ENCODE measurements around the gene TFDP3. TPM values are rescaled to one million over a fixed set of nuclear protein-coding genes. Genes with fewer than 3 reads are reported as not detected.

The TFDP3 gene
- total RNA-seq, 2 experiments from 2014 or later, result not detected

- Mint-ChIP-seq H3K4me3 (no peak overlapping the region), H3K27me3 (no peaks in the 10 kb centered on the region), H3K27ac (no peak overlapping the region), H3K9me3 (no peaks in the 10 kb centered on the region), H3K4me1 (no peaks in the 10 kb centered on the region), H3K36me3 (no peaks in the 10 kb centered on the region)
- no peak for DNase-seq
Observed at GRCh38 chrX:133214301-133214700, 3.9 kb downstream of the TFDP3 start.

DNA sequence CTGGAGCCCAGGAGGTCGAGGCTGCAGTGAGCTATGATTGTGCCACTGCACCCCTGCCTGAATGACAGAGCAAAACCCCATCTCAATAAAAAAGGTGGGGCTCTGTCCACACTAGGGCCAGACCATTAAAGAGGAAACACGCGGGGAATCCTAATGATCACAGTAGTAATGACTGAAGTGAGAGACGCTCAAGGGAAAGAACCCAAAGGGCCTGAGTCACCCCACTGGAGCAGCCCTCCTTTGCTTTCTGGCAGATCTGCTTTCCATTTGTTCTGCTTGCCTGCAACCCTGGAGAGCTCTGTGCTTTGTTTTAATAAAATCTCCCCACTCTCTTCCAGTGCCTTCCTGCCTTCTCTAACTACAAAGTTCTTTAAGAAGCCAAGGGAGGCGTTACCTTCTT is 5.0 kb downstream of the TFDP3 start:
- Mint-ChIP-seq H3K4me1 (no peaks in the 10 kb centered on the region), H3K36me3 (no peaks in the 10 kb centered on the region), H3K27me3 (no peaks in the 10 kb centered on the region), H3K9me3 (no peaks in the 10 kb centered on the region), H3K4me3 (no peak overlapping the region), H3K27ac (no peak overlapping the region)
- no peak for DNase-seq

GRCh38 chrX:133207751-133208150 is 10.4 kb downstream of the TFDP3 start:
- no peaks in the 10 kb centered on the region for H3K4me1 Mint-ChIP-seq

DNA sequence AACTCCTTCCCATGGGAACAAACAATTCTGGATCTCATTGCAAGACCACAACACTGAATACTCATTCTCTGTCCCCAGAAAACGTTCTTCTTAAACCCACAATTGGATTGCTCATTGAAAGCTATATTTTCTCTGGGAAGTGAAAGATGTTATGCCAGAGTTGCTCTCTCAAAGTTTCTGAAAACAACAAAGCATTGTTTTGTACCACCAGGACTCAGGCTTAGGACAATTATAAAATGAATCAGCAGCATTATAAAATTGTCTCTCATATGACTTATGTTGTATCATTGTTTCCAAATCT is 26.5 kb downstream of the TFDP3 start:
- Mint-ChIP-seq H3K4me3 (no peak overlapping the region), H3K36me3 (no peaks in the 10 kb centered on the region), H3K27ac (no peak overlapping the region), H3K4me1 (no peaks in the 10 kb centered on the region), H3K9me3 (no peaks in the 10 kb centered on the region), H3K27me3 (no peaks in the 10 kb centered on the region)
- DNase-seq, result no peak

More at GRCh38 chrX:133207751-133208150, 10.4 kb downstream of the TFDP3 start:
- Mint-ChIP-seq H3K4me3 (no peak overlapping the region), H3K9me3 (no peaks in the 10 kb centered on the region), H3K36me3 (no peaks in the 10 kb centered on the region), H3K27ac (no peak overlapping the region), H3K27me3 (no peaks in the 10 kb centered on the region)
- DNase-seq, result no peak

DNA sequence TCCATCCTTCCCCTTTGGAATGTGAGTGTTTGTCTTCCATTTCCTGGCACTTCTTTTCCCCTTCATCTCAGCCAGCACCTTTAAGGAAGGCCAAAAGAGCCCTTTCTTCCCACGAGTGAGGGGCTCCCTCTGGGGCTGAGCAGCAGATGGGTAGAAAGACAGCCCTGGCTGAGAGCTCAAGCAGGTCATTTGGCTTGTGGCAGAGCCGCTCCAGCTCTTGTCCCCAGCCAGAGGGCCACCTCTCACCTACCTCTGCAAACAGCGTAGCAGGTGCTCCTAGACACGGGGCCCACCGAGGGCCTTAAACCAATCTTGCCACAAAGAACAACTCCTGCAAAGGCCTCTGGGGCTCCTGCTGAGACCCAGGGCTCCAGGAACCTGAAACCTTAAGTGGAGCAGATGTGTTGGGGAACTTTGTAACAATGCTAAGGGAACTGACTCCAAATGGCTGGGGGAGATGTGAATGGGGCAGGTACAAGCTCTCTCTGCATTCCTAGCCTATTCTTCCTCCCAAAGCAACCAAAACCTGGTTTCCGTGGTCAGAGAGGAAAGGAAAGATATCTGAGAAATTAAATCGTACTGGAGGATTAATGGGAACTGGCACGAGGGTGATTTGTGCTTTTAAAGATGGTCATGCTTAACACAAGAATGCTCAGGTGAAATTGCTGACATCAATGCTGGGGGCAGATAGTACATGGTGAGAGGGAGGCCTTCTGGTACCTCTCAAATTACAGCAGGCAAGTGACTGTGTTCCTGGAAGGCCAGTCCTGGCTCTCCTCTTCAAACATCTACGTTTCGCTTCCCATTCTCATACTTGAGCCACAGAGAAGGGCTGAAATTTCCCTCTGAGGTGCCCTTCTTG is 27.0 kb downstream of the TFDP3 start:
- H3K9me3 Mint-ChIP-seq, result no peaks in the 10 kb centered on the region
- H3K4me1 Mint-ChIP-seq, result no peaks in the 10 kb centered on the region
- H3K36me3 Mint-ChIP-seq, result no peaks in the 10 kb centered on the region
- H3K27me3 Mint-ChIP-seq, result no peaks in the 10 kb centered on the region
- H3K4me3 Mint-ChIP-seq, result no peak overlapping the region
- H3K27ac Mint-ChIP-seq, result no peak overlapping the region
- no peak for DNase-seq

DNA sequence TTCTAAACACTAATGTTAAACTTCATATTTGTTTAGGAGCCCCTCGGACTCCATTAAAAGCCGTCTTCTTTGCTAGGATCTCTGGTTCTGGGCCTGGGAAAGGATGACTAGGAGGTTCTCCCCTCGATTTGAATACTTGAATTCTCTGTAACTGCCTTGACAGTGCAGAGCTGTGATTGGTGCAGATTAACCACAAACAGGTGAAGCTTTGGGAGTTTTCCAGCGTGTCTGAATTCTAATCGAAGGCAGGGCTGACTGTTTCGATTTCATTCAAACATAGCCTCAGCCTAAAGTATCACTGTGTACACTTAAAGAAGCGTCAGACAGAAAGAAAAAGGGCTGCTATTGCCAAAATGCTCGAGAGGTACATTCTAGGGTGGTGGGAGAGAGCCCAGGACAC is 29.0 kb downstream of the TFDP3 start:
- H3K36me3 Mint-ChIP-seq, result no peaks in the 10 kb centered on the region
- no peak overlapping the region for H3K4me3 Mint-ChIP-seq
- no peak for DNase-seq
- no peaks in the 10 kb centered on the region for H3K4me1 Mint-ChIP-seq
- no peaks in the 10 kb centered on the region for H3K9me3 Mint-ChIP-seq
- H3K27me3 Mint-ChIP-seq, result no peaks in the 10 kb centered on the region
- H3K27ac Mint-ChIP-seq, result no peak overlapping the region

DNA sequence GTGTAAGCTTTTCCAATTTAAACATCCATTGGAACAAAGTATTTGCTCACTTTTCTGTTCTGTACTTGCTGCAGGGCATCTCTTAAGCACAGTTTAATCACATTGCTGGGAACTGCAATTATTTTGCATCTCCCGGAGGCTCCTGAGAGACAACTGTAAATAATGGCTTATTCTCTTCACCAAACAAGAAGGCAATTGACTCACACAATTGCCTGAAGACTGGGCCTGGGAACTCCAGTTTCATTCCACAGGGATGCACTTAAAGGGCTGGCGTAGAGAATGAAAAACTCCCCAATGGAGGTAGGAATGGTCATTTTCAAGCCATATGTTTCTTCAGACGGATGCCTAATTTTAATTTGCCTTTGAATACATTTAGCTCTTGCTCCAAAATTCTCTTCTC is 29.5 kb downstream of the TFDP3 start:
- Mint-ChIP-seq H3K4me1 (no peaks in the 10 kb centered on the region), H3K9me3 (no peaks in the 10 kb centered on the region), H3K27ac (no peak overlapping the region), H3K4me3 (no peak overlapping the region), H3K36me3 (no peaks in the 10 kb centered on the region), H3K27me3 (no peaks in the 10 kb centered on the region)
- DNase-seq, result no peak

- DNase-seq, result no peak
- Mint-ChIP-seq H3K36me3 (no peaks in the 10 kb centered on the region), H3K9me3 (no peaks in the 10 kb centered on the region), H3K4me1 (no peaks in the 10 kb centered on the region), H3K4me3 (no peak overlapping the region), H3K27me3 (no peaks in the 10 kb centered on the region), H3K27ac (no peak overlapping the region)
Observed at GRCh38 chrX:133185938-133186337, 32.2 kb downstream of the TFDP3 start.

DNA sequence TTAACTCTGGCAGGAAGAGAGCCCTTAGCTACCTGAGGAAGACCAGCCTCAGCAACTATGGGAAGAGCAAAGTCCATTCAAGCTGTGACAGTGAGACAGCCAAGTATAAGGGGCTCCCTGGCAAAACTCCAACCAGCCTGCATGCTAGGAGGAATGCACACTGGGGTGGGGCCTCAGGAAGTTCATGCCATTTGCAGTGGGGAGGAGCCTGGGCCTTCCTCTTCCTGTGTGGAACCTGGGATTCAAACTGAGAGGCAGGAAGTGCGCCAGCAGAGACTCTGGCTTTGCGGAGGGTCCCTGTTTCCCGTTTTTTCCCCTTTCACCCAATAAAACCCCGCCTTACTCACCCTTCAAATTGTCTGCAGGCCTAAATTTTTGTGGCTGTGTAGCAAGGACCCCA is 33.0 kb downstream of the TFDP3 start:
- no peak for DNase-seq
- no peak overlapping the region for H3K4me3 Mint-ChIP-seq
- H3K36me3 Mint-ChIP-seq, result no peaks in the 10 kb centered on the region
- no peaks in the 10 kb centered on the region for H3K9me3 Mint-ChIP-seq
- H3K27me3 Mint-ChIP-seq, result no peaks in the 10 kb centered on the region
- no peaks in the 10 kb centered on the region for H3K4me1 Mint-ChIP-seq
- H3K27ac Mint-ChIP-seq, result no peak overlapping the region

GRCh38 chrX:133183806-133184205 is 34.3 kb downstream of the TFDP3 start:
- Mint-ChIP-seq H3K36me3 (no peaks in the 10 kb centered on the region), H3K9me3 (no peaks in the 10 kb centered on the region), H3K4me1 (no peaks in the 10 kb centered on the region), H3K27ac (no peak overlapping the region), H3K27me3 (no peaks in the 10 kb centered on the region), H3K4me3 (no peak overlapping the region)
- DNase-seq, result no peak

GRCh38 chrX:133179500-133179899 is 38.7 kb downstream of the TFDP3 start:
- H3K27me3 Mint-ChIP-seq, result no peaks in the 10 kb centered on the region
- H3K4me1 Mint-ChIP-seq, result no peaks in the 10 kb centered on the region
- no peak overlapping the region for H3K4me3 Mint-ChIP-seq

GRCh38 chrX:133177202-133177601 is 41.0 kb downstream of the TFDP3 start:
- Mint-ChIP-seq H3K9me3 (no peaks in the 10 kb centered on the region), H3K36me3 (no peaks in the 10 kb centered on the region), H3K4me3 (no peak overlapping the region), H3K4me1 (no peaks in the 10 kb centered on the region), H3K27me3 (no peaks in the 10 kb centered on the region), H3K27ac (no peak overlapping the region)
- DNase-seq, result no peak

More at GRCh38 chrX:133179500-133179899, 38.7 kb downstream of the TFDP3 start:
- Mint-ChIP-seq H3K9me3 (no peaks in the 10 kb centered on the region), H3K36me3 (no peaks in the 10 kb centered on the region), H3K27ac (no peak overlapping the region)
- no peak for DNase-seq

- no peaks in the 10 kb centered on the region for H3K27me3 Mint-ChIP-seq
- H3K9me3 Mint-ChIP-seq, result no peaks in the 10 kb centered on the region
- H3K27ac Mint-ChIP-seq, result no peak overlapping the region
- no peaks in the 10 kb centered on the region for H3K36me3 Mint-ChIP-seq
- DNase-seq, result no peak
- no peak overlapping the region for H3K4me3 Mint-ChIP-seq
- H3K4me1 Mint-ChIP-seq, result no peaks in the 10 kb centered on the region
Observed at GRCh38 chrX:133175605-133176004, 42.5 kb downstream of the TFDP3 start.

DNA sequence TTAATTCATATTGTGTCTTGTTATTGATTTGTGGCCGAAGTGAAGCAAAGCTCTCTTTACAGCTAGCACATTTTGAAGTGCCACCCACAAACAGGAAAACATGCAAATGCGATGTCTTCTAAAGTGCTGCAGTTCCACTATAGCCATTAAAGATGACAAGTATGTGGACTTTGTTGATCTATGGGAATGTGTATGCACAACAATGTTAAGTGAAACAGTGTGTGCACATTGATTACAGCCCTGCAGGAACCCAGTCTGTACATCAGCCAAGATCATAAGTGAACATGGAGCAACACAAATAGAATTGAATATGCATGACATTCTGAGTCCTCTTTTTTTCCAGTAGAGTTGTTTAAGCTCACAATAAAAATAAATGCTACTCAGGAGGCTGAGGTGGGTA is 43.0 kb downstream of the TFDP3 start:
- no peak for DNase-seq
- no peaks in the 10 kb centered on the region for H3K4me1 Mint-ChIP-seq
- H3K9me3 Mint-ChIP-seq, result no peaks in the 10 kb centered on the region
- H3K36me3 Mint-ChIP-seq, result no peaks in the 10 kb centered on the region
- H3K27ac Mint-ChIP-seq, result no peak overlapping the region
- no peak overlapping the region for H3K4me3 Mint-ChIP-seq
- no peaks in the 10 kb centered on the region for H3K27me3 Mint-ChIP-seq

- no peak overlapping the region for H3K27ac Mint-ChIP-seq
- H3K4me1 Mint-ChIP-seq, result no peaks in the 10 kb centered on the region
- no peak for DNase-seq
- H3K27me3 Mint-ChIP-seq, result no peaks in the 10 kb centered on the region
- H3K4me3 Mint-ChIP-seq, result no peak overlapping the region
- no peaks in the 10 kb centered on the region for H3K36me3 Mint-ChIP-seq
- no peaks in the 10 kb centered on the region for H3K9me3 Mint-ChIP-seq
Observed at GRCh38 chrX:133171962-133172708, 46.0 kb downstream of the TFDP3 start.

Data from activated naive CD8-positive, alpha-beta T cell treated with anti-CD3 and anti-CD28 coated beads for 36 hours (primary cell).